ENCODE measurements around the gene BMPER.
"Not testable (repeated sequence)": the region's sequence is repeated elsewhere in the genome, so short reads cannot be mapped to it uniquely, and the experiment has no call there.

BMPER gene

GRCh38 chr7:34138483-34138882 lies 233.1 kb downstream of the BMPER start:
- no peak for DNase-seq (ENCODE audit: low read depth)

DNA sequence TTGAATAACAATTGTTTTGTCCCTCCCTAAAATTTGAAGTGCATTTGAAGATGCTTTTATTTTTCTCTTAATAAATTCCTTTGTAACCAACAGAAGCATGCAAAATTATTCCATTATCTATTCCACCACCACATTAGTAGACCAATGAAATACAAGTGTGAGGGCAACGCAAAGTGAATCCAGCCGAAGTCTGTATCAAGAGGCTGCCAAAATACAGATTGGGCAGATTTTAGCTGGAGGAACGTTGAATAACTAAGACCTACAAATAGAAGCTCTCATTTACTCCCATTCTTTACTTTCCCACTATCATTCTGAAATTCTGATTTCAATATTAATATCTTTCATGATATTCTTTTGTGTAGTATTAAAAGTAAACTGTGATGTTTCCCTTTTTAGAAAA lies 233.7 kb downstream of the BMPER start:
- no peak for DNase-seq (ENCODE audit: low read depth)

DNA sequence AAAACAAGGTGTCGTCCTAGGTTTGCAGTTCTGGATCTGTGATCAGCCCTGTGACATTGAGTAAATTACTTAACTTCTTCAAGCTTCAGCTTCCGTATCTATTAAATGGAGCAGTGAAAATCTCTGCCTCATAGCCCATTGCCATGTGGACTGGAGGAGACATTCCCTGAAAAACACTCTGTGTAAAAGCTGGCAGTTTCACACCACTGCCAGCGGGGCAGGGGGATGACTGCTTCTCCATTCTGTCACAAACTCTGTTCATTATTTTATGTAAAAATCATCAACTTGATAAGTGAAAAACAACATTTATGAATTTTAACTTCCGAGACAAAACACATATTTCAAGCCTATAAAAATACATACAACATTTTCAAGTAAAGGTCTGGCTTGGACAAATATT lies 234.7 kb downstream of the BMPER start:
- no peak for DNase-seq (ENCODE audit: low read depth)

DNA sequence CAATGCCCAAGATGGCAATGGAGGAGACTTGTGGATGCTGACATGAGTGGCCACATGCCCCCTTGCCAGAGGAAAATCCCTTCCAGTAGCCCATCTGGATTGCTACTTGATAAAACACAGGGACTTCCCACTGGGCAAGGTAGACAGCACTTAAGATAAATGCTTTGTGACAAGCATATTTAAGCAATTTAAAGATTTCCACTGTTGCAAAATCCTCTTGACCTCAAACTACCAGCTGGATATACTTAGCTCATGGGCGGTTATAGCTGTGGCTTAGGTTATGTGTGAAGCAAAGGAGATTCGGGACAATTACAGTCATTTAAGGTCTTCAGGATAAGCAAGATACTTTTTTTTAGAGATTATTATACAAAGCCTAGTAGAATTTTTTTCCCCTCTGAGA lies 238.1 kb downstream of the BMPER start:
- no peak for DNase-seq (ENCODE audit: low read depth)

GRCh38 chr7:34145603-34146002 lies 240.3 kb downstream of the BMPER start:
- no peak for DNase-seq (ENCODE audit: low read depth)

GRCh38 chr7:34153656-34154270 lies 248.4 kb downstream of the BMPER start:
- no peak for DNase-seq (ENCODE audit: low read depth)

DNA sequence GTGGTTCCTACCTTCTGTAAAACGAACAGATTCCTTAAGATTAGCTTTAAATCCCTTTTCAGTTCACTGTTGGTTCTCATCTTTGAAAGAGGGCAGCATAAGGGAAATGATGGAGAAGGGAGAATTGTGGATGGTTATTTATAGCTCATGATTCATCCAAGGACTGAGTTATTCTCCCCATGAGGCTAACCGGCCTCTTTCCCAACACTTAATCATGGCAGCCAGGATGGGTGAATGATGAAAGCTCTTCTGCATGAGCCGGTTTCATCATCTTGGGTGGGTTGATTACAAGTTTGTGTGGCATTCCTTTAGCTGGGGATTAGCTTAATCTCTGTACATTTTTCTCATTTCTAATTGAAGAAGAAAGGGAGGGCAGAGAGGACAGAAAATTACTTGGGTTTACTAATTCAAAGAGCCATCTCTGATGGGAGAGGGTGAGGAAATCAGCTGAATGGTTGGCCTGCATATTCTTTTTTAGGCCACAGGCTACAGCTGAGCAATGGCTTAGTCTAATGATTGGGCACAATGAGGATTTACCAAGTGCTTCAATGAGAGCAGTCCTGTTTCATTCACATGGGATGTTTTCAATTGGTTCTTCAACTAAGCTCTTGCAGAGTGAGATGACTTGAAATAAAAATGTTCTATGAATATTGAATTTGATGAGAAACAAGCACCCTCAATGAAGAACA lies 250.0 kb downstream of the BMPER start:
- DNase-seq (ENCODE audit: low read depth), result no peak

DNA sequence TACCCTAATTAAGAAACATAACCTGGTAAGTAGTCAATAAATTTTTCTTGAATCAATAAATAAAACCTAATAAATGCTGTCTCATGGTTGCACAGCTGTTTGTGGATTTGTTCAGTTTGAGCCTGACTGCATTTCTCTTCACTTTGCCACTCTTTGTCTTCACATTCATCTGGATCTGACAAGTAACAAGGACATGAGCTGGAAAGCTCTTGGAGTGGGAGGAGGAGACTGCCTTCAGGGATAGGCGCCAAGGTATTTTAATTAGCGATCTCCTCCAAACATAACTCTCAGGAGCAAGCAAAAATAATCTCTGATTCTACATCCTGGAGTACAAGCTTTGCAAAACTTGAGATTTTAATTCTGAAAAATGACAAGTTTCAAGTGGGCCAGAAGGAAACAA lies 251.0 kb downstream of the BMPER start:
- DNase-seq (ENCODE audit: low read depth), result no peak

DNA sequence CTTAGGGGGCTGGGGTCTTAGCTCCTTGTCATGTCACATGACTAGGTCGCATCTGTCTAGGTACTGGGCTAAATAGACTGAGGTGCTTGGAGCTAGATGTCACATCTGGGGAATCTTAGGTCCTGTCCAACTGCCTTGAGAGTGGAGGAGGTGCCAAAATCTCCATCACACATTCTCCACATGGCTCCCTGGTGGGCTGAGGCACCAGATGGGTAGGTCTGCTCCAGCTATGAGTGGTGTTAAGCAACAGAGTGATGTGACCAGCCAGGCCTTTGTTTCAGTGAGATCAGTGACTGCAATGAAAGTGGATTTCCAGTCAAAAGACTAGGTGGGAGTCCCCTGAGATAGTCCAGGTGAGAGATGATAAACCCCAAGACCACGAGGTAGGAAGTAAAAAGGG lies 251.8 kb downstream of the BMPER start:
- DNase-seq (ENCODE audit: low read depth), result no peak

DNA sequence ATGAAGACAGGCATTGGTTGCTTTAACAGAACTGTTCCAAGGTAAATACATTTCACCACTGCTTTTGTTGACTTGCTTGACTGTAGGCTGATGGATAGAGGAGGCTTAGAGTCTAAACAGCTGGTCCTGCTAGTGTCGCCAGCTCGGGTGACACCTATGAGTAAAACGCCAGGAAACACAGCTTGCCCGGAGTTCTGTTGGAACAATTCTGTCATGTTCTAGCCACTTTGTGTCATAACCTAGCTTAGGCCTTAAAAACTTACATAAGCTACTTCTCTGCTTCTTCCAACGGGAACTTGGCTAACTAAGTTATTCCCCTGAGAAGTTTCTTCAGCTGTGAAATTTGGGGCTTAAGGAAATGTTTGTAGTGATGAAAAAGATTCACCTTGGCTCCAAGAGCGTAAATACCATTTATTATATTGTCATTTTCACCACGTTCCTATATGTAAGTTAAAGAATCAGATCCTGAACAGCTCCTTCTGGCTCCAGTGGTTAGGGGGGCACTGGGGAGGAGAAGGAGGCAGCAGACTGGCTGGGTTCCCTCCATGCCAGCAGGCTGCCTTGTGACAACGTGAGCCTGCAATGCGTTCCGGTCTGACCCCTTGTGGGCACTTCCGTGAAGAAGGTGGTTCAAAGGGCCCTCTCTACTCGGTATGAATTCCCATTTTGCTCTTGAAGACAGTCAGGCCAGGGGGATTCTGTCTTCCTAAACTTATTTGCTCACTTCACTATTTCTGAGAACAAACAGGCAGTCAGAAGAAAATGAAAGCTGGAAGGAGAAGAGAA lies 253.2 kb downstream of the BMPER start:
- no peak for DNase-seq (ENCODE audit: low read depth)

DNA sequence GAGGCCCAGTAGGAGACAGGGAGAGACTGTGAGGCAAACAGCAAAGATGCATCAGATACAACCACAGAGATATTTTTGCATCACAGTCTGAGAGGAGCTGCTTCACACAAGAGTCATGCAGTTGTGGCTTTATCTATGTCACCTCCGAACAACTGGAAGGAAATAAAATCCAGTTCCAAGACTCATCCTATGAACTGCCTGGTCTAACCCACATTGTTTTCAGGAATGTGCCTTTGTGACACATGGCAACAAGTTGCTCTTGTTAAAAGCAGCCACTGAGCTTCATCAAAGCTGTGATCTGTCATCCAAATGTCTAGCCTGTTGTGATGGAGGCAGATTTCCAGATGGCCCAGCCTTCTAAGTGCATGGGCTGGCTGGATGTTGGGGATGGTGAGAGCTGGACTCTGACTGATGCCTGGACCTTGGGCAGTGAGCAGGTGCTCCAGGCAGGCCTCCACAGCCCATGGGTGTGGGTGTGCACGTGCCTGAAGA lies 255.0 kb downstream of the BMPER start:
- DNase-seq (ENCODE audit: low read depth), result no peak

GRCh38 chr7:34162027-34162565 lies 256.8 kb downstream of the BMPER start:
- no peak for DNase-seq (ENCODE audit: low read depth)

DNA sequence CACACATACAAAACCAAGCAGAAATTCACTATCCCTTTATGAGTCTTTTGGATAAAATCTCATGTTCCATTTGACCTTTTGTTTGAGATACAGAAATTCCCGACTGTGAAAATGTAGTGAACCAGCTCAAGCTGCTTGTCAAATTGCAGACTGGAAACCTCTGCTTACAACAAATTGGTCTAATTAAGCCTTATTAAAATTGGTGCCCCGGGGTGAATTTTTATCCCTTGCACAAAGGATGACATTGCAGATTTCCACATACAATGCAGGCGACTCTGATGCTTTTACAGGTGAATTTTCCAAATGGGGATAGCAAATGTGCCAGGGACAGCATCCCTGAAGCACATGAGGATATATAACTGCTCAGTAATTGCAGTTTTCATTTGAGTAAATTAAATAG lies 257.3 kb downstream of the BMPER start:
- no peak for DNase-seq (ENCODE audit: low read depth)

GRCh38 chr7:34163956-34164355 lies 258.6 kb downstream of the BMPER start:
- no peak for DNase-seq (ENCODE audit: low read depth)

DNA sequence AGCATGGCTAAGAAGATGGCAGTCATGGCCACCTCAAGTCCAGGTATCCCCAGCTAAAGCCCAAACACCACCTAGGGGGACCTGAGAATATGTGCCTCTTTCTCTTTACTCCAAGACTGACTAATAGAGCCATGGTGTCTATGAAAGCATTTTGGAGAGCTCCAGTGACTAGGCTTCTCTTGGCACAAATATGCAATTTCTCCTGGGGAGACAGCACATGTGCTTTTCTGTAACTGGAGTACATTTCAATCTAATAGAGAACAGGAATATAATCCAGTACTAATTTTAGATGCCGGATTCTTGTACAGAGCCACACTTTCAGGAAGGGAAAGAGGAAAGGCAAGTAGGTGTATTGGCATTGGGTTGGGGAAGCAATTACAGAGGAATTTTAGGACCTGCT lies 260.1 kb downstream of the BMPER start:
- DNase-seq (ENCODE audit: low read depth), result no peak

- no peak for DNase-seq (ENCODE audit: low read depth)
Measured at GRCh38 chr7:34165927-34166550, 260.7 kb downstream of the BMPER start.

GRCh38 chr7:34168013-34168412 lies 262.7 kb downstream of the BMPER start:
- DNase-seq (ENCODE audit: low read depth), result no peak

DNA sequence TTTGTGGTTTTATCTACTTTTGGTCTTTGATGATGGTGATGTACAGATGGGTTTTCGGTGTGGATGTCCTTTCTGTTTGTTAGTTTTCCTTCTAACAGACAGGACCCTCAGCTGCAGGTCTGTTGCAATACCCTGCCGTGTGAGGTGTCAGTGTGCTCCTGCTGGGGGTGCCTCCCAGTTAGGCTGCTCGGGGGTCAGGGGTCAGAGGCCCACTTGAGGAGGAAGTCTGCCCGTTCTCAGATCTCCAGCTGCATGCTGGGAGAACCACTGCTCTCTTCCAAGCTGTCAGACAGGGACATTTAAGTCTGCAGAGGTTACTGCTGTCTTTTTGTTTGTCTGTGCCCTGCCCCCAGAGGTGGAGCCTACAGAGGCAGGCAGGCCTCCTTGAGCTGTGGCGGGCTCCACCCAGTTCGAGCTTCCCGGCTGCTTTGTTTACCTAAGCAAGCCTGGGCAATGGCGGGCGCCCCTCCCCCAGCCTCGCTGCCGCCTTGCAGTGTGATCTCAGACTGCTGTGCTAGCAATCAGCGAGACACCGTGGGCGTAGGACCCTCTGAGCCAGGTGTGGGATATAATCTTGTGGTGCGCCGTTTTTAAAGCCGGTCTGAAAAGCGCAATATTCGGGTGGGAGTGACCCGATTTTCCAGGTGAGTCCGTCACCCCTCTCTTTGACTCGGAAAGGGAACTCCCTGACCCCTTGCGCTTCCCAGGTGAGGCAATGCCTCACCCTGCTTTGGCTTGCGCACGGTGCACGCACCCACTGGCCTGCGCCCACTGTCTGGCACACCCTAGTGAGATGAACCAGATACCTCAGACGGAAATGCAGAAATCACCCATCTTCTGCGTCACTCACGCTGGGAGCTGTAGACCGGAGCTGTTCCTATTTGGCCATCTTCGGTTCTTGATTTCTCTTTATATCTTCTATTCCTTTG lies 269.6 kb downstream of the BMPER start:
- not testable (repeated sequence) for DNase-seq (ENCODE audit: low read depth)

- DNase-seq (ENCODE audit: low read depth), result no peak
Measured at GRCh38 chr7:34175837-34176236, 270.5 kb downstream of the BMPER start.

- no peak for DNase-seq (ENCODE audit: low read depth)
Measured at GRCh38 chr7:34177476-34177875, 272.1 kb downstream of the BMPER start.

DNA sequence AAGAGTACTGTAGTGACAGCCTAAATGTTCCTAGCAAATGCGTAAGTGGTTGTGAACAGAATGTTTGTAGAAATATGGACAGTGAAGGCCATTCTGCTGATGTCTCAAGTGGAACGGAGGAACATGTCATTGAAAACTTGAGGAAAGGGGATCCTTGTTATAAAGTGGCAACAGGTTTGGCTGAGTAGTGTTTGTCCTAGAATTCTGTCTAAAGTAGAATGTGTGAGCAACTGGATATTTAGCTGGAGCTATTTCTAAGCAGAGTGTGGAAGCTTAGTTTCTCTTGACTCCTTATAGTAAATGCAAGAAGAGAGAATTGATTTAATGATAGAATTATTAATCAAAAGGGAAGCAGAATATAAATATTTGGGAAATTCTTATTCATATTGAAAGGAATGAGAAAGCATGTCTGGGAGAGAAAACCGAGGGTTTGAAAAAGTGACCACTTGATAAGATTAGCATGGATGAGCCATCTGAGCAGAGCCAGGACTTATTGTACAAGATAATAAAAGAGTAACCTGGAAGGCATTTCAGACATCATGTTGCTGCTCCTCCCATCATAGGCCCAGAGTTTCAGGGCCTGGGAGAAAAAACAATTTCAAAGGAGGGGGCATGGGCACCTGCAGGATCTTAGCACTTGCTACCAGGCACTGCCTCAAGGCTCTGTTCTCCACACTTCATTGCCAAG lies 276.1 kb downstream of the BMPER start:
- no peak for DNase-seq (ENCODE audit: low read depth)
